AG20443 (cell line): Measurements from ENCODE around the gene ABHD8.

ENCODE experiments used
- DNase-seq: peaks from one replicate; pipeline ENCODE4 v3.0.0; 2012; ENCODE audit warnings: low spot score, mixed read lengths

Gene ABHD8

DNA sequence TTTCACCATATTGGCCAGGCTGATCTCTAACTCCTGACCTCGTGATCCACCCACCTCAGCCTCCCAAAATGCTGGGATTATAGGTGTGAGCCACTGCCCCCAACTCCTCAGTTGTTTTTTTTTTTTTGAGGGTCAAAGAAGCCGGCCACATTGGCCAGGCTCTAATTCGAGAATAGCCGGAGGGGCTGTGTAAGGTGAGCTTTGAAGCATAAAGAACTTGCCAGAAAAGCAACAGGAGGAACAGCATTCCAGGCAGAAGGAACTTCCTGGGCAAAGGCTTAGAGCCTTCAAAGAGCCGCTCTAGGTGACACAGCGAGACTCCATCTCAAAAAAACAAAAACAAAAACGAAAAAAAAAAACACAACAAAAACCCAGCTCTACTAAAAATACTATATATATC lies 37.2 kb downstream of the ABHD8 start:
- no peak for DNase-seq

DNA sequence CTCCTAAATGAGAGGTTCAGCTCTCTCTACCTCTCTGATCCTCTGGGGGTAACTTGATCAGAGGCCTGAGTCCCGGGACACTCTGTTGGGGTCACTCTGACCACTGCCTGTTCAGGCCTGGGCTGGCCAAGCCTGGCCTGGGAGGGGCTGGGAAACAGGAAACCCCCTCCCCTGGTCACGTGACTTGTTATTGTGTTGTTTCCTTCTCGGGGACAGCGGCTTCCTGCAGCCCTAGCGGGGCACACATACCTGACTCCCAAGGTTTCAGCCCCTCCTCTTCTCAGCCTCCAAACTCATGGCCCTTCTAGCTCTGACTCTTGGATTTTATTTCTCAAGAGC lies 38.6 kb downstream of the ABHD8 start, which contains the start of gene USHBP1:
USHBP1 (minus strand) TSS at position 105 of the 339 bp plus-strand sequence. CDS start 446 bp downstream, outside the sequence.
- DNase-seq, result no peak

DNA sequence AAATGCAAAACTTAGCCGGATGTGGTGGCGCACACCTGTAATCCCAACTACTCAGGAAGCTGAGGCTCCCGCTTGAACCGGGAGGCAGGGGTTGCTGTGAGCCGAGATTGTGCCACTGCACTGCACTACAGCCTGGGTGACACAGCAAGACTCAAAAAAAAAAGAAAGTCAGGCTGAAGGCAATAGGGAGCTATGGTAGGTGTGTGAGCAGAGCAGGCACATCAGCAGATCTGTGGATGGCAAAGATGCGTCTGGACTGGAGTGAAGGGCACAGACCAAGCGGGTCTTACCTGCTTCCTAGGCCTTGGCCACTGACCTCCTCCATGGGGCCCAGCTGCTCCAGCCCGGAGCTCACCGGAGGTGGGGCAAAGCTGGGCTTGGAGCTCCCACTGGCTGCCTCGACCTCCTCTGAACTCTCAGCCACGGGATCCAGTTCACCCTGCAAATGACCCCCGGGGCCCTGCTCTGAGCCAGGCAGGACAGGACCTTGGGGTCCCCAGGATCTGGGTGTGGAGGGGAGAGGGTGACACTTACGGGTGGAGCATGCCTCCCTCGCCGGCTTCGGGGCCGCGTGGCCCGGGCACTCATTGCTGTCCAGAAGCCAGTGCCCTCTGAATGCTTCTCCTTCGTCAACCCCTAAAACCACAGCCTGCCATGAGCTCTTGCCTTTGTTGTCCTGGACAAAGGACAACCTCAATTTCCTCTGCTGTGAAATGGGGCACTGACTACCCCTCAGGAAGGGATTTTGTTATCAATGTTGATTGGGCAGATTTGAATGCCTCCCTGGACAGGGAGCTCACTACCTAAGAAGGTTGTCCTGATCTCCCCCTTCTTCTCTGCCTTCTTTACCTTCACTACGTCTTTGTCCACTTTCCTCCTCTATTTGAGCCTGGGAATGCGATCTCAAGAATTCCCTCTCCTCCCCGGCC lies 39.2 kb downstream of the ABHD8 start:
- no peak for DNase-seq

DNA sequence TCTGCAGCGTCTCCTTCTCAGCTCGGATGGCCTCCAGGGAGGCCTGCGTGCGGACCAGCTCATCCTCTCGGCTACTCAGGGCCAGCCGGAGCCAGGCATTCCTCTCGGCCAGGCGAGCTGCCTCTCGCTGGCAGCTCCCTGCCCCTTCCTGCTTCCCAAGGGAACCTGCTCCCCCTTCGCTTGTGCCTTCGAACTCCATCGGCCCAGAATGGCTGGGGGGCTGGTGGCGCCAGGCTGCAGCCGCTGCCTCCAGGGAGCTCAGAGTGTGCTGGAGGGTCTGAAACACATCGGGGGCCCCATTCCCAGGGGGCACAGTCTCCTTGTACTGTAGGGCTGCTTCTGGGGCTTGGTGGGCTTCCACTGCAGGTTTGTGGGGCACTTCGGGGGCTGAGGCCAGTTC lies 40.7 kb downstream of the ABHD8 start:
- DNase-seq, result no peak

DNA sequence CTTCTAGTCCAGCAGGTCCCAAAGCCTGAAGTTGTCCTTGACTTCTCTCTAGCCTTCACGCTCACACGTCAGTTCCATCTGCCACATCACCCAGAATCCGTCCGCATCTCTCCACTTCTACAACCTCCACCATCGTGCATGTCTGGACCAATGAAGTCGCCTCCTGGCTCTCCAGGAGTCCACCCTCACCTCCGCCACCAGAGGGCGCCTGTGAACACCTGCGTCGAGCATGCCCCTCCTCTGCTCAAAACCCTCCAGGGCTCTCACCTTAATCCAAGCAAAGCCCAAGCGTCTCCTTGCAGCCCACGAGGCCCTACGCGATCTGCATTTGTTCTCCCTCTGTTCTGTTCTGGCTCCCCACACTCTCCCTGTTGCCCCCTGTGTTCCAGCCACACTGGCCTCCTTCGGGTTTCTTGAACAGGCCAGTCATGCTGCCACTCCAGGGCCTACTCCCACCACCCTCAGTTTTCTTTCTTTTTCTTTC lies 42.3 kb downstream of the ABHD8 start:
- DNase-seq, result peak; percentile 87

DNA sequence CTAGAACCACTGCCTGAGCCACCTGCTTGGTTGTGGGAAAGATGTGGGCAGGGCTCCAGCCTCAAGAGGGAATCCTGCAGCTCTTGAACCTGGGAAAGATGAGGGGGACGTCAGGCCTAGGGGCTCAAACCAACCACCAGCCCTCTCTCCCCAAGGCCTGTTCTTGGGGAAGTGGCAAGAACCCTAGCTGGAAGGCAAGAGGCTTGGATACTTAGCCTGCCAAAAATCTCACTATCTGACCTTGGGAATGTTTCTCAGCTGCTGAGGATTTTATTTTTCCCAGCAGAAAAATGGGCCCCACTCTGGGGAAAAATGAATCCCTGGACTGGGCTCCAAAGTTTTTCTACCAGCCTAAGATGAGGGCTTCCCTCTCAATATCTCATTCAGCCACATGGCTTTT lies 43.3 kb downstream of the ABHD8 start:
- DNase-seq, result no peak

DNA sequence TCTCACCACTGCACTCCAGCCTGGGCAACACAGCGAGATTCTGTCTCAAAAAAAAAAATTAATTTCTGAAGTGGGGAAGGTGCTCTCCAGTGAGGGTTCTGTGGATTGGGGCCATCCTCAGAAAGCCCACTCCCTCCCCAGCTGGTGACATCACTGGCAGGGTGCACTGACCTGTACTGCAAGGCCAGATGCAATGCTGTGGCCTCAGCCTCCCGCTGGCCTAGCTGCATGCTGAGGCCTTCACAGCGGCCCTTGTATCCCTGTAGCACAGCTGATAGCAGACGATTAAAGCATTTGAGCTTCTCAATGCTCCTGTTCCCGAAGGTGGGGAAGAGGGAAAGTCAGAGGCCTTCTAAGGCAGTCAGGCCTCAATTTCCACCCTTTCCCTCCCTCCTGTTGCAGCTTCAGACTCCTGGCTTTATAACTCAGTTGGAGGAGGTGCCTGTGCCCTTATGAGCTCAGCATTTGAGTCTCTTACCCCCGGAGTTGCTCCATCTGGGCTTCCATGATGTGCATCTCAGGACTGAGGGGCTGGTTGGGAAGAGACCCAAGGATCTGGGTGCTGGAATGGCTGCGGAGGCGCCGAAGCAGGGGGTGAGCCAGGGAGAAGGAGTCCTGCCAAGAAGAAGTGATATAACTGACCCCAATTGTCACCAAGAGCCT lies 44.0 kb downstream of the ABHD8 start:
- DNase-seq, result no peak

DNA sequence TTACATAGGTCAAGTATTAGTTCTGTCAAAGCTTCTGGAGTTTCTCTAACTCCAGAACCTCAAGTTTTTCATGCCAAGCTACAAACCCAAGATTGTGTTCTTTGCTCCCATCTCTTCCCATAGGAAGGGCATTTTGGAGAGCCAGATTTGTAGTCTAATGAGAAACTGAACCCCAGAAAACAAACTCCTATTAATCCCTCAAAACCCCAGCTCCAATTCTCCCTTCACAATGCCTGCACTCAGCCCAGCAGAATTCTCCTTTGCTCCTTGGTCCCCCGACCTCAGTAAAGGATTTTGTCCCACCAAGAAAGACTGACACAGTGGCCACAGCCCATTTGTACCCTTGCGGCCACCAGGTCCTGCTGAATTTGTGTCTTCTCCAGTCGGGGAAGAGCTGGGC lies 47.1 kb downstream of the ABHD8 start:
- no peak for DNase-seq

DNA sequence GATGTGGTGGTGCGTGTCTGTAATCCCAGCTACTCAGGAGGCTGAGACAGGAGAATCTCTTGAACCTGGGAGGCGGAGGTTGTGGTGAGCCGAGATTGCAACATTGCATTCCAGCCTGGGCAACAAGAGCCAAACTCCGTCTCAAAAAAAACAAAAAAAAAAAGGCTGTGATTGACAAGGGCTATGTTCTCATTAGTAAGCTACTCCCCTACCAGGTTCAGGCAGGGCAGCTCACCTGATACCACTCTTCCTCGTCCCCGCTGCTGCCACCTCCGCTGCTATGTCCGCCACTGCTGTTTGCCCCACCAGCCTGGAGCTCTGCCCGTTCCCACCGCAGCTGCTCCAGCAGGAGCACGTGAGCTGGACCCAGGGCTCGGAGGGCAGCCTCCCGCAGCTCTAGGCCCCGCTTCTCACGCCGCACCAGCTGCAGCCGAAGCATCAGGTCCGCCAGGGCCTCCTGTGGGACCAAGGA lies 48.0 kb downstream of the ABHD8 start:
- DNase-seq, result no peak

DNA sequence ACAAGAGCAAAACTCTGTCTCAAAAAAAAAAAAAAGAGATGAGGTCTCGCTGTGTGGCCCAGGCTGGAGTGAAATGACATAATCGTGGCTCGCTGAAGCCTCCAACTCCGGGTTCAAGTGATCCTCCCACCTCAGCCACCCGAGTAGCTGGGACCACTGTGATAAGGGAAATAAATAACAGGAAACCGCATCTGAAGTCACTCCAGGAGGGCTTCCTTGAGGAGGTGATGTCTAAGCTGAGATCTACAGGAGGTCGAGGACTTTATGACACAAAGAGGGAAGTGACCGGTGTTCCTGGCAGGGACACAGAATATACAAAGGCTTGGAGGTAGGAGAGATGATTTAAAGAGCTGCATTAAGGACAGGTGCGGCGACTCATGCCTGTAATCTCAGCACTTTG lies 48.6 kb downstream of the ABHD8 start:
- DNase-seq, result no peak

DNA sequence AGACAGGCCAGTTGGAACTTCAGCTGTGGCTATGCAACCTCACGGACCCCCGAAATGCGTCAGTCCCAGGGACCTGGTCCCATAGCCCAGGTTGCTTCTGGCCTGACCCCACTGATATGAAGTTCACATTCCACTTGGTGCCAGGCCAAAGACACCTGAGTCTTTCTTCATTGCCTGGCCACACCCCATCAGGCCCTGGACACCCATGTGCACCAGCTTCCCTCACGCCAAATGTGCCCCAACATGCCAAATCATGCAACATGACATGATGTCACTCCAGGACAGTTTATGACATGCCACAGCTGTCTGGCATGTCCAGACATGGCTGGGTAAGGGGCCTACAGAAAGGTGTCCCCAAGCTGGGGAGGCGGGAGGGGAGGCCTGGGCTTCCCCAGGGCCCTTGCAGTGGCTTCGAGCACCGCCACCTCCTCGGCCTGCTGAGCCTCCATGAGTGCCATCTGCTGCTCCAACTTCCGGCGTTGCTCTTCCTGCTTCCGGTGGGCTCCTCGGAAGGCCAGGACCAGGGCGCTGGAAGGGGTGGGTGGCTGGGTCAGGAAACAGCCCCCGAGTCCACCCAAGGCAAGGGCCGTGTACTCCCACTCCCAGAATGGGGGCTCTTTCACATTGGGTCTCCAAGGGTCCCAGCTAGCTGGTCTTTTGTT lies 53.2 kb downstream of the ABHD8 start:
- DNase-seq, result no peak

DNA sequence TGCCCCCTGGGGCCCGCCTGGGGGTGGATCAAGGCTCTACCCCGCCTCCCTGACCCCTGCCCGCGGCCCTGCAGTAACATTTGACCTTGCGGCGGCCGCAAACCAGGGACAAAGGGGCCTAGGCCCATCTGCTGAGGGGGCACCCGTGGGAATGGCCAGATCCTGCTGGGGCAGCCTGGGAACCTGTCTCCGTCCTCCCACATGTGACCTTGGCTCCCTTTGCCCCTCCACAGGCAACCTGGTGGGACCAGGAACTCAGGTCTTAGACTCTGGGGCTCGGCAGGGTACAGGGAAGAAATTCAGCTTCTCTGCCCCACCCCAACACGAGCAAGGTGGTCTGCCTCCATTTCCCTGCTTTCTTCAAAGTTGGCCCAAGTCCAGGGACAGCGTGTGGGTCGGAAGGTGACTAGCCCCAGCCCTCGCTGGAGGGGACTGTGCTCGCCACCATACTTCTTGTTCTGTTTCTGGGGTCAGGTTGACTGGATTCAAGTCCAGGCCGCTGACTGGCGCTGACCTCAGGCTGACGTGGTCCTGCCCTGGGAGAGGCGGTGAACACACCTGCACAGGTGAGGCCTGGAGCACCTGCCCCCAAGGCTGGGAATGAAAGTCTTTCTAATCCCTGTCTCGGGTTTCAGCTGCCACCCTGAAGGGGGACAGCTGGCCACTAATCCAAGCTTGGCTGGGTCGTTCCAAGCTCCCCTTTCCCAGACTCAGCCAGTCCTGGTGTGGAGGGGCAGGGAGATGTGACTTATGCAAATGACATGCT lies 55.0 kb downstream of the ABHD8 start:
- DNase-seq, result no peak

DNA sequence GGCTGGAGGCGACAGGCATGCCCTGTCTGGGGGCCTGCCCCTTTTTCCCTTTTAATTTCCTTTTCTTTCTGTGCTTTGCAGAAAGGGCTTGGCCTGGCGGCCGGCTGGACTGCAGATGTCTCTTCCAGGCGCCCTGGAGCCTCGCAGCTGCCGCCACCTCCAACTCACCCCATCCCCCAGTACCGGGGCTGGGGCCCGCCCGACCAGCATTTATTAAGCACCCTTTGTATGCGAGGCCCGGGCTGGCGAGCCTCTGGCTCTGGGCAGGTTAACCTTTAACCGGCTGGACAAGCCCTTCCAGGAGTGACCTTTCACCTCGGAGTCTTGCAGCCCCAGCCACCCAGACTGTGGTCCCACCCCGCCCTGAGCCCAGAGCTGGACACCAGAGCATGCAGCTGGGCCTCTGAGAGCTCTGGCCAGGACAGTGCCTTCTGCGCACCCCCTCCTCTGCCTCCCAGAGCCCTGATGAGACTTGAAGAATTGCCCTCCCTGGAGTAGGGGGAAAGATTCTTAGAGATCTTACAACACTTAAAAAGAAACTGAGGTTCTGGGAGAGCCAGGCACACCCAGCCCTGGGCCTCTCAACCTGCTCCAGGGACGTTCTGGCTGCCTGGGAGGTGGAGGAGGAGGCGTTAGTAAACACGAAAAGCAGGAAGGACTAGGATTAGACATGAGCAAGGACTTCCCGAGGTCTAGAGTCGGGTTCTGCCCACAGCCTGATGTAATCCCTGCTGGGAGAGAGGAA lies 56.4 kb downstream of the ABHD8 start:
- DNase-seq, result peak; percentile 56

DNA sequence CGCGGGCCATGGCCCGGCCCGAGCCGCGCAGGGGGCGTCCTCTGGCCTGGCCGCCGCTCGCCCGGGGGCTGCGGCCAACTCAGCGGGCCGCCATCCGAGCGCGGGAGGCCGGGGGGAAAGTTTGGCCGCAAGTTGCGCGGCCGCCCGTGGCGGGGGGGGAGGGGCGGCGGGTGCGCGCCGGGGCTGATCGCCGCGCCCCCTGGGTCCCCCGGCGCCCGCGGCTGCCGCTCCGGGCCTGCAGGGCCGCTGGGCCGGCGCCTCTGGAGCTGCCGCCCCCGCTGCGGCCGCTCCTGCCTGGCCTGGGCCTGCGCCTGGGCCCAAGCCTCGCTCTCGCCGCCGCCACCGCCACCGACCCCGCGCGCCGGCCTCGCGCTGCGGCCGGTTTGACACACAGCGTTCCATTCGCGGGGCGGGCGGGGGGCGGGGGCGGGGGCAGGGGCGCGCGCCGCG lies 57.7 kb downstream of the ABHD8 start, which contains the start of gene NR2F6:
NR2F6 (minus strand) TSS at position 385 of the 450 bp plus-strand sequence. CDS start 699 bp downstream, outside the sequence.
- no peak for DNase-seq

DNA sequence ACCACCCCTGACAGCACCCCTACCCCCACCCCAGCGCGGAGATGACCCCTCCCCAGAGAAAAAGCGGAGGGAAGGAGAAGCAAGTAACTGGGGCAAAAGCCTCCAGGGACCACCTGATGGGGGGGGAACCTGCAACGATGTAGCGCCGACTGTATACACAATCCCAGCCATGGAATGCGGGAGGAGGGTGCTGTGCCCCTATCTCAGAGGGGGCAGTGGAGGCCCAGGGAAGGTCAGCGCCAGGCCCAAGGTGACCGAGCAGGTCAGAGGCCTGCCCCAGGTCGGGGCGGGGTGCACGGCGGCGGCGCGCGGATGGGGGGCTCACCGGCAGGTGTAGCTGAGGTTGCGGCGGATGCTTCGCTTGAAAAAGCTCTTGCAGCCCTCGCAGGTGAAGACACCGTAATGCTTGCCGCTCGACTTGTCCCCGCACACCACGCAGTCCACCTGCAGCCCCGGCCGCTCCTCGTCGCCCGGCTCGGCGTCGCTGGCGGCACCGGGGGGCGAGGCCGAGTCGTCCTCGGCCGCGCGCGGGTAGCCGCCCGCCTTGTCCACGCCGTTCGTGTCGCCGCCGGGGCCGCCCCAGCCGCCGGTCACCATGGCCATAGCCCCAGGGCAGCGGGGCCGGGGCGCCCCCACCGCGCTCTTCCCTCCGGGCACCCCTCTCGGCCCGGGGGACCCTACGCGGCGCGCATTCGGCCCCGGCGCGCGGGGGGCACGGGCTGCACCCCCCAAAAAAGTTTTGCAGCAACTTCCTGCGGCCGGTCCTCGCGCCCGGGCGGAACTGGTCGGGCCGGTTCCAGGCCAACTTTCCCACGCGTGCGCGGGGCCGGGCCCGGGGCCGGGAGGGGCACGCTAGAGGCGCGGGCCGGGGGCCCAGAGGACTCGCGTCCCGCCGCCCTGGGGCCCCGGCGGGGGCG lies 58.3 kb downstream of the ABHD8 start:
- DNase-seq, result peak; percentile 56

DNA sequence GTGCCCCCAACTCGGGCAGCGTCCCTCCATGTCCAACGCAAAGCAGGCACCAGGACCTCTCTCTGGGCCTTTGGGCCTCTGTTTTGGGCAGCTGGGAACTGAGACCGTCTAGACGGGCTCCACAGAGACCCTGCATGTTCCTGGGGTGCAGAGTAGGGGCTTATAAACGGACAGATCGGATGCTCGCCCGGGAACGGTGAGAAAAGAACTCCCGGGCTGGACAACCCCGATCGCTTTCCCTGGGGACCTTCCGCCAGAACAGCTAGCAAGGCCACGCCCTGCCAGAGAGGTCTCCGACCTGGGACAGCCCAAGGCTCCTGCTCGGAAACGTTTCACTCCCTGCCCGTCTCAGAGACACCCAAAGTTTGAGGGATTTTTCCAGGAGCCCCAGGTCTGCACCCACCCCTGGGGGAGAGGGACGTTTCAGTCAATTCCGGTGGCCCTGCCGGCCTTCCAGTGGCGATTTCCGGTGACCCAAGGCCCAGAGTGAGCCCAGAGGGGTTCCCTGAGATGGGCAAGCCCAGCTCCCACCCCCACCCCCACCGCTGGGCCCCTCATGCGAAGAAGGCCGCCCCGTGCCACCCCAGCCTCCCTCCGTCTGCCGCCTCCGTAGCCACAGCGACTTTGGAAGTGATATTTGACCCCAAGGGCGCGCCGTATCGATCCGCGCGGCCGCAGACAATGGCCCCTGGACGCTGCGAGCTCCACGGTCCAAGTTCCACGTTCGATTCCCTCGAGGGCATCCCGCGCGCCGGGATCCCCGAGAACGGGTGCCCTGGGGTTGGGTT lies 59.2 kb downstream of the ABHD8 start:
- peak; percentile 62 for DNase-seq

DNA sequence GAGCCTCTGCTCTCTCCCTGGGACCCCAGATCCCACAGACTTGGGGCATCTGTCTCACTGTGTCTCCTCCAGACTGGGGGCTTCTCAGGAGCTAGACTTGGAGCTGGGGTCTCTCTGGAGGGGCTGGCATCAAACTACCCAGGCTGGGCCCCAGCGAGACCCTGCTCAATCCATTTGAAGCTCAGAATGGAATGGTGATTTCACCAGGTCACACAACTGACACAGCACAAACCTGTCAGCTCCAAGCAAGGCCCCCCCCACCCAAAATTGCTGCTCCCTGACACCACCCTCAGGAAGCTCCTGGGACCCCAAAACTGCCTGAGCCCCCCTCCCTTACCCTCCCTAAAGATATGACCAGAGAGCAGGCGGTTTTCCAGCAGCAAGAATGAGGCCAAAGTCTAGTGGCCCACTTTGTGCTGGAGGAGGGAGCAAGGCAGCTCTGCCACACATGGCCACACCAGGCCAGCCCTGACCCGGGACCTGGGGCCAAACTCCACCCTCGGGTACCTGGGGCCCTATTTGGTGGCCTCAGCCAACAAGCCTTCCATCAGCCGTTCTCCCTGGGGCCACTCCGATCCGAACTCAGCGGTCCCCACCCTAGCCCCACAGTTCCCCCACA lies 59.9 kb downstream of the ABHD8 start:
- DNase-seq, result no peak

DNA sequence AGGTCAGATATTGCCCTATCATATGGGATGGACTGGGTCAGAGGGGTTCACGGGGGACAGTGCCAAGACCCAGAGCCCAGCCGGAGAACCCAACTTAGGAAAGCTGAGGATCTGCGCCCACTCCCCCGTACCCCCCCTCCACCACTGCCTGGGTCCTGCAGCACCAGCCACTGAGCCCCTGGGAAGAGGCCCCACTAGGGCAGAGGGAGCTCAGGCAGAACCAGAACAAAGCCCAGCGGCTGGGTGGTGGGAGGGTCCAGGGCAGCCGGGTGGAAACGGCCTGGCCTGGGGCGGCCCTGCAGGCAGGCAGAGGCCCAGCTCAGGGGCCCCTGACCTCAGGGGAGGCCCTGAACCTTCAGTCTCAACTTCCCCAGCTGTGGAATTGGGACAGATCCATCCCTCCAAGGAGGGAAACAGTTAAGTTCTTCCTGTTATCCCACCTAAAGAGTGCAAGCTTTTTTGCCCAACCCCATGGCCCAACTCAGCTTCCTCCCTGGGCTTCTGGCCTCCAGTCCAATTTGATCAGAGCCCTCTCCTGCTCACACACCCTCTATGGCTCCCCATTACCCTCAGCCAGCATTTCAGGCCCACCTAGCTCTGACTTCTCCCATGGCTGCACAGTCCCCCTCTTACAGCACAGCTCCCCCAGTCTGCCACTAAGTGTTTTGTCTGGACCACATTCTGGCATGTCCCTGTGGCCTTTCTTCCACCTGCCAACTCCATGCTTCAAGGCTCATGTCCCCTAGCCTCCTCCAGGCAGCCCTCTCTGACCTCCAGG lies 60.6 kb downstream of the ABHD8 start:
- no peak for DNase-seq
